GM21529 (cell line): ENCODE measurements around the gene FAM90A1.
"Not testable (repeated sequence)": the region's sequence is repeated elsewhere in the genome, so short reads cannot be mapped to it uniquely, and the experiment has no call there.

Experiments used
- ATAC-seq: cut with Tn5 transposase; IDR thresholded peaks from one replicate; pipeline ENCODE4 v1.9.1; 2021; ENCODE audit not compliant: unreplicated experiment

FAM90A1 gene

DNA sequence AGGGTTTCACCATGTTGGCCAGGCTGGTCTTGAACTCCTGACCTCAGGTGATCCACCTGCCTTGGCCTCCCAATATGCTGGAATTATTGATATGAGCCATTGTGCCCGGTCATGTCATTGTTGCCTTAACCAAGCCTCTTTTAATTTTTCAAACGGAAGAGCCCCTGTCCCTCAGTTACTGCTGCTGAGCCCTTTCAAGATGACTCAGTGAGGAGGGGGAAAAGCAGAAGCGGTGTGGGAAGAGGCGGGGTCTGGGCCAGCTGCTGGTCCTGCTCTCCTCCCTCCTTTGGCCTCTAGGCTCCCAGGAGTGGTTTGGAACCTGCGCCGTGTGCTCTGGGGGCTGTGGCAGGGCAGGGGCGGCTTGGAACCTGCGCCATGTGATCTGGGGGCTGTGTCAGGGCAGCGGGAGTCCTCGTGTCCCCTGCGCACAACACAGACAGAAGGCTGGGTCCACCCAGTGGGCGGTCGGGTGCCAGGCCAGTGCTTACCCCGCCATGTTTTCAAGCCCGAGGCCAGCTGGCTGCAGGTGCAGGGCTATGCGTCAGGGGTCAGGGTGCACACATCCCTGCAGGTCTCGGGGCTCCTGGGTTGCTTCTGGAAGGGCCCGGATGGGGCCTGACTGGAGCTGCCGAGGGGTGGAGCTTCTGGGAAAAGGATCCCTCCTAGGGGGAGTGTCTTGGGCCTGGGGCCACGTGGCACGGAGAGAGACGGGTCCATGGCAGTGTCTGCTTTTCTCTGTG is at the start of gene FAM90A1:
Gene FAM90A1 (minus strand): TSS at position 627 of the 740 bp plus-strand sequence. CDS start 2,786 bp downstream, outside the sequence.
- ATAC-seq = not testable (repeated sequence)

- ATAC-seq = not testable (repeated sequence)
These were observed 49.0 kb upstream of the FAM90A1 start for GRCh38 chr12:8276397-8276796.

- ATAC-seq = not testable (repeated sequence)
These were observed 39.3 kb upstream of the FAM90A1 start for GRCh38 chr12:8266706-8267105.

GRCh38 chr12:8264236-8264635 is 36.8 kb upstream of the FAM90A1 start:
- not testable (repeated sequence) for ATAC-seq

GRCh38 chr12:8261111-8261554 is 33.7 kb upstream of the FAM90A1 start:
- not testable (repeated sequence) for ATAC-seq

- ATAC-seq = not testable (repeated sequence)
These were observed 28.9 kb upstream of the FAM90A1 start for GRCh38 chr12:8256356-8256755.

DNA sequence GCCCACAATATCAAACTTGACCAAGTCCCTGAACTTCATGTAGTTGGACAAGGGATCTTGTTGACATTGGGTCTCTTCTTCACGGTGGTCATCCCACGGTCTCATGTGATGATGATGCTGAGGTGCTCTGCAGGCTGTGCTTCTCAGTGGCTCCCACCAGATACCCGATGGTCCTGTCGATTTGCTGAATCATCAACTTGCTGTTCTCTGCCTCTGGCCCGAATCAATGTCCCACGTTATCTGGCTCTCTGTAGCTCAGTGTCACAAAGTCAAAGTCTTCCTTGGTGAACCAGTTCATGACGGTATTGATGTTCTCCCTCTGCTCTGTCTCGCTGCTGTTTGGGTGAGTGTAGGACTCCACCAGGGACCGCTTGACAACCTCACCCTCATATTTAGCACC is 27.3 kb upstream of the FAM90A1 start:
- not testable (repeated sequence) for ATAC-seq

DNA sequence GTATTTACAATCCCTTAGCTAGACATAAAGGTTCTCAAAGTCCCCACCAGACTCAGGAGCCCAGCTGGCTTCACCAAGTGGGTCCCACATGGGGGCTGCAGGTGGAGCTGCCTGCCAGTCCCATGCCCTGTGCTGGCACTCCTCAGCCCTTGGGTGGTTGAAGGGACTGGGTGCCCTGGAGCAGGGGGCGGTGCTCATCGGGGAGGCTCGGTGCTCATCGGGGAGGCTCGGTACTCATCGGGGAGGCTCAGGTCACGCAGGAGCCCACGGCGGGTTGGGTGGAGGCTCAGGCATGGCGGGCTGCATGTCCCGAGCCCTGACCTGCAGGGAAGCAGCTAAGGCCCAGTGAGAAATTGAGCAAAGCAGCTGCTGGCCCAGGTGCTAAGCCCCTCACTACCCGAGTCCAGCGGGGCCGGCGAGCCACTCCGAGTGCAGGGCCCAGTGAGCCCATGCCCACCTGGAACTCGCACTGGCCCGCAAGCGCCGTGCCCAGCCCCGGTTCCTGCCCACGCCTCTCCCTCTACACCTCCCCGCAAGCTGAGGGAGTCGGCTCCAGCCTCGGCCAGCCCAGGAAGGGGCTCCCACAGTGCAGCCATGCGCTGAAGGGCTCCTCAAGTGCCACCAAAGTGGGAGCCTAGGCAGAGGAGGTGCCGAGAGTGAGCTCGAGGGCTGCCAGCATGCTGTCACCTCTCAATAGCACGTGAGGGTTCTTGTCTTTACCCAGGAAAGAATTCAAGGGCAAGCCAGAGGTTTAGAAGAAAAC is 24.8 kb upstream of the FAM90A1 start:
- not testable (repeated sequence) for ATAC-seq

DNA sequence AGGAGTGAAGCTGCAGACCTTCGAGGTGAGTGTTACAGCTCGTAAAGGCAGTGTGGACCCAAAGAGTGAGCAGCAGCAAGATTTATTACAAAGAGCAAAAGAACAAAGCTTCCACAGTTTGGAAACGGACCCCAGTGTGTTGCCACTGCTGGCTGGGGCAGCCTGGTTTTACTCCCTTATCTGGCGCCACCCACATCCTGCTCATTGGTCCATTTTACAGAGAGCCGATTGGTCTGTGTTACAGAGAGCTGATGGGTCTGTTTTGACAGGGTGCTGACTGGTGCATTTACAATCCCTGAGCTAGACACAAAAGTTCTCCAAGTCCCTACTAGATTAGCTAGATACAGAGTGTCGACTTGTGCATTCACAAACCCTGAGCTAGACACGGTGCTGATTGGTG is 24.2 kb upstream of the FAM90A1 start:
- ATAC-seq = not testable (repeated sequence)

DNA sequence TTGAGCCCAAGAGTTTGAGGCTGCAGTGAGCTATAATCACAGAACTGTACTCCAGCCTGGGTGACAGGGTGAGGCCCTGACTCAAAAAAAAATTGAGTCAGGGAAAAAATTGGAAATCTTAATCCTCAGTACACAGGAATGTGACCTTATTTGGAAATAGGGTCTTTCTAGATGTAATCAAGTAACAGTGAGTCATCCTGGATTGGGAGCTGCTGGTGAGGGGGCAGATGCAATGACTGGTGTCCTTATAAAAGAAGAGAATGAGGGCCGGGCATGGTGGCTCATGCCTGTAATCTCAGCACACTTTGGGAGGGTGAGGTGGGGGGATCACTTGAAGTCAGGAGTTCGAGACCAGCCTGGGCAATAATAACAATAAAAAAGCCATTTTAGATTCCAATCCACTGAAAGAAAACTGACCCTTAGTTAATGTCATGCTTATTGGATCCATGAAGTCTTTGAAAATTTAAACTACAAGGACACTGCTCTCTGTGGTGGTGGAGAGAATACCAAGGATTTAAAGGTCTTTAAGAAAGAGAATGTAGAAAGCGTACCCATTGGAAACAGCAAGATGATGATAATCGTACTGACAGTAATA is 19.6 kb upstream of the FAM90A1 start:
- ATAC-seq = not testable (repeated sequence)

DNA sequence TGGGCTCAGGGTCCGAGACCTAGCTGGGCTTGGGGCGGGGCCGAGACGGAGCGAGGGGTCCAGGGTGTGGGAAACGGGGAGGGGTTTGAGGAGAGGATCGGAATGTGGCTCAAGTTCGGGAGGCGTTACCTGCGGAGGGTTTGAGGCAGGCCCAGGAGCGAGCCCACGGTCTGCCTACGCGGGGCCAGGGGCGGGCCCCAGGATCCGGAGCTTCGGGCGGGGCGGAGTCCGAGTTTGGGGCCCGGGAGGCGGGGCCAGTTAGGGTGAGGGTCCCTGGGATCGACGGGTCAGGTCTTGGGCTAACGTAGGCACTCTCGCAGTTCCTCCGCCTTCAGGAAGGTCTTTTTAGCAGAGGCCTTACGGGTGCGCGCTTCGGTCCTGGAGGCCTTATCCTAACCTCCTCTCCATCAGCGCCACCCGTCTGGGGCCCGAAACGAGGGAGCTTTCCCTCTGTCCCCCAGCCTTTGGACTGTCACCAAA is 16.3 kb upstream of the FAM90A1 start:
- not testable (repeated sequence) for ATAC-seq

GRCh38 chr12:8242880-8243681 is 15.7 kb upstream of the FAM90A1 start:
- ATAC-seq = peak; percentile 93

GRCh38 chr12:8242622-8242879 is 15.1 kb upstream of the FAM90A1 start:
- not testable (repeated sequence) for ATAC-seq

GRCh38 chr12:8241917-8242621 is 14.7 kb upstream of the FAM90A1 start:
- ATAC-seq = not testable (repeated sequence)

DNA sequence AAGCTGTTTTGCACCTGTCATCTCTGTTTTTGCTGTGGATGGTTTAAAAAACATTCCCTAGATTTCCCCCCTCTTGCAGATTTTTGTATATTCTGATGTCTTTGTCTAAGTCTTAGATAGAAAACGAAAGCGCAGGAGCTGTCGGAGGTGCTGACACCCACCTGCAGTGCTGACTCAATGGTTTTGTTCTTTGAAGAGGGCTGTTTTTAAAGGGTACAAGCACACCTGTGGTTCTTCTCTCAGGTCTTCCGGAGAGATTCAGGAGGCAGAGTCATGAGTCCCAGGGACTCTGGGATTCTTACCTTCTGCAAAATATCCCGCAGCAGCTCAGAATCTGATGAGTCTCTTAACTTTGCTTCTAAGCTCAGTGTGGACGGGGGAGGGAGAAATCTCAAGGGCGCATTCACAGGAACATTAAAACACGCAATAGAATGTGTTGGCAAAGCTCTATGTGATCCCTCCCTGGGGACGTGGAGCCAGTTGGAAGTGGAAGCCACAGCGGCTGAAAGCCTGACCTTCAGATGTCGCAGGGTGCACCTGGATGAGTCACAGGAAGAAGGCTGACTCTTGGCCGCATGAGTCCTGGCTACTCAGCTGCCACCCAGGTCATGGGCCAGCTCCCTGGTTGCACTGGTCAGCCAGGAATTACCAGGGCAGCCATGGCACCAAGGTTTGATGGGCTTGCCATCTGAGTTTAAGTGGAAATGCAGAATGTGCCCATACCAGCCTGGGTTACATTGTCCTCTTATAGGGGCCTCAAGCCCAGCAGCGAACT is 13.1 kb upstream of the FAM90A1 start:
- ATAC-seq = not testable (repeated sequence)

GRCh38 chr12:8237031-8237430 is 9.6 kb upstream of the FAM90A1 start:
- ATAC-seq = not testable (repeated sequence)

DNA sequence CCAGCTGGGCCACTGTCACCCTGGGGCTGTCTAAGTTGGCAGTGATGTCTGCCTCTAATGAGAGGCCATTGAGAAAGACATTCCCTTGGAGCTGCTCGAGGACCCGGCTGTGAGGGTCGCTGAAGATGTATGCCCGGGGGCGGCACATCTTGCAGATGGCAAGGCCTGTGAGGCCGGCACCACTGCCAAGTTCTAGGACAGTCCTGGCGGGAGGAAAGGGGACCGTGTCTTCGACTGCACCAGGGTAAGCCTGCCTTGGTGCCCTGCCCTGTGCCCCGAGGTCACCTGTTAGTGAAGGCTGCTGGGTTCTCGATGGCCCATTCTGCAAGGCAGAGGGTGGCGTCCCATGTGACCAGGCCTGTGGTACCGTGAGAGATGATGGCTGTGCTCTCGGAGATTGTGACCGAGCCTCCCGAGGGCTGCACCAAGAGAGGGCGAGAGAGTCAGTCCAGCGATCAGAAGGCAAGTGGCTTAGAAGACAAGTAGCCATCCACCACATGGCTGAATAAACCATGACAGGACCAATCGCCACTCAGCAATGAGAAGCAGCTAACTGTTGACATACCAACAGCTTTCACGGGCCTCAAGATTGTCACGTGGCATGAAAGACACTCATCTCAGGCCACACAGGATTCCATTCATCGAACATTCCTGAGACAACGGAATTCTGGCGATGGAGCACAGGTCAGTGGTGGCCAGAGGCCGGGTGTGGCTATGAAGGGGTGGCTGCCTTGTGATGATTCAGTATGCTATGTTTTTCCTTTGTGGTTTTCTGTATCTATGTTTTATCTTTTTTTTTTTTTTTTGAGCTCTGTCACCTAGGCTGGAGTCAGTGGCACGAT is 8.1 kb upstream of the FAM90A1 start:
- ATAC-seq = not testable (repeated sequence)

GRCh38 chr12:8234746-8235145 is 7.3 kb upstream of the FAM90A1 start:
- not testable (repeated sequence) for ATAC-seq
